ENCODE measurements around the gene NMT1. TPM values are rescaled to one million over a fixed set of nuclear protein-coding genes. Genes with fewer than 3 reads are reported as not detected.

NMT1 gene
- total RNA-seq, 1 experiment from 2014 or later, result 173 TPM

DNA sequence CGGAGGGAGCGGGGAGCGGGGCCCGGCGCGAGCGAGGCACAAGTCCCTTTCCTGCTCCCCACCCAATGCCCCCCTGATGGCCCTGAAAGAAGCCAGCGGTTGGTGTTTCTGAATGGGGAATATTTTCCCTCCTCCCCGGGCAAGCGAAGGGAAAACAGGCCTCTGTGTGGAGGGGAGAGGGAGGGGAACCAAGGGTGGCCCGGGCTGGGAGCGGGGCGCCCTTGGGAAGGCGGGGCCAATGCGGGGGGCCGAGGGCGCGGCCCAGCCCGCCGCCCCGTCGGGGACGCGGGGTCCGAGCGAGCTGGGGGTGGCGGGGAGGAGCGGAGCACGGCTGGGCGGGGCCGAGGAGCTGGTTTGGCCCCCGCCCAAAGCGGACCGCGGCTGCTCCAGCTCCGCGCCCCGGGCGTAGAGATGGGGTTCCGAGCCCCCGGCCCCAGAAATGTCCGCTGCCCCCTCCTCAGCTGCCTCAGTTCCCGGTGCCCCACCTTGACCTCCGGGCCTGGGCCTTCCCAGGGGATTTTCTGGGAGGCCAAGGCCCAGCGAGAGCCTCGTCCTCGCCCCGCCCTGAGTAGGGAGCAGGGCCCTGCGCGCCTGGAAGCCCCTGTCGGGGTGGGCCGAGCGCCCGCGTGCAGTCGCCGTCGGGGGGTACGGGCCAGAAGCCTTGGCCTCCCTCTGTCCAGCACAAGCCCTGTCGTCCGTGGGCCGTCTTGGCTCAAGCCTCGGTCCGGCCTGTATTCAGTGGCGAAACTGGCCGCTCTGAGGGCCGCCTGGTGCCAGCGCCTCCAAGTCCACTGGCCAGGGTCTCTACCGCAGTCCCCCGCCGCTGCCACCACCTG, 83.3 kb downstream of the NMT1 start:
- Histone ChIP-seq H2AFZ (ENCODE audit: low read depth, low read length, poor library complexity, severe bottlenecking) (no peak overlapping the region), H3K4me3 (replicated peaks in 1 of 2; ENCODE audit: low read depth in 1 of 2, low read length in 2 of 2) (no peak overlapping the region)

More for the DNA sequence above, 83.3 kb downstream of the NMT1 start:
- no TSS peak for BruUV-seq (replicated peaks)
- Histone ChIP-seq H4K20me1 (ENCODE audit: insufficient read depth) (no peaks in the 10 kb centered on the region; the same call in 1 of the 2 replicates), H3K4me2 (ENCODE audit: low read length) (no peak overlapping the region), H3K27me3 (ENCODE audit: insufficient read depth, low read length) (no peaks in the 10 kb centered on the region), H3K9me2 (ENCODE audit: insufficient read depth) (no peaks in the 10 kb centered on the region), H3K9ac (ENCODE audit: low read length) (no peak overlapping the region), H3K9me3 (ENCODE audit: control insufficient read depth in 1 of 2, insufficient read depth in 1 of 2, low read depth in 1 of 2, low read length in 2 of 2) (no peaks in the 10 kb centered on the region), H3K79me2 (ENCODE audit: insufficient read depth, low read length) (peaks cover 10% of the 10 kb centered on the region), H3K36me3 (ENCODE audit: control insufficient read depth in 1 of 2, insufficient read depth in 2 of 2, low read length in 2 of 2) (no peaks in the 10 kb centered on the region), H3K4me1 (ENCODE audit: control insufficient read depth in 1 of 2, insufficient read depth in 2 of 2, low read length in 2 of 2) (peaks cover 7 to 25% of the 10 kb centered on the region in 2 experiments), H3K27ac (ENCODE audit: low read depth, low read length) (no peak overlapping the region)
- ChIA-PET POLR2A (no interaction called here), RAD21 (ENCODE audit: low non-redundant PET in 1 of 2, low total read pairs in 2 of 2, uncharacterized antibody in 2 of 2, unreplicated experiment in 2 of 2) (no interaction called here), CTCF (interaction anchor here (10.2 kb wide), 1 partner anchor 8 kb away, joined by 131 read pairs; the partner anchor contains the start of gene ACBD4)
- ATAC-seq, result no peak
- TF ChIP-seq, protein P1, sequence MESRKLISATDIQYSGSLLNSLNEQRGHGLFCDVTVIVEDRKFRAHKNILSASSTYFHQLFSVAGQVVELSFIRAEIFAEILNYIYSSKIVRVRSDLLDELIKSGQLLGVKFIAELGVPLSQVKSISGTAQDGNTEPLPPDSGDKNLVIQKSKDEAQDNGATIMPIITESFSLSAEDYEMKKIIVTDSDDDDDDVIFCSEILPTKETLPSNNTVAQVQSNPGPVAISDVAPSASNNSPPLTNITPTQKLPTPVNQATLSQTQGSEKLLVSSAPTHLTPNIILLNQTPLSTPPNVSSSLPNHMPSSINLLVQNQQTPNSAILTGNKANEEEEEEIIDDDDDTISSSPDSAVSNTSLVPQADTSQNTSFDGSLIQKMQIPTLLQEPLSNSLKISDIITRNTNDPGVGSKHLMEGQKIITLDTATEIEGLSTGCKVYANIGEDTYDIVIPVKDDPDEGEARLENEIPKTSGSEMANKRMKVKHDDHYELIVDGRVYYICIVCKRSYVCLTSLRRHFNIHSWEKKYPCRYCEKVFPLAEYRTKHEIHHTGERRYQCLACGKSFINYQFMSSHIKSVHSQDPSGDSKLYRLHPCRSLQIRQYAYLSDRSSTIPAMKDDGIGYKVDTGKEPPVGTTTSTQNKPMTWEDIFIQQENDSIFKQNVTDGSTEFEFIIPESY (IDR thresholded peaks at IDR 0.05; ENCODE audit: extremely low read depth, insufficient replicate concordance, low read length), result no peak
- TF ChIP-seq SRF (IDR thresholded peaks at IDR 0.05; ENCODE audit: low read depth), result no peak
- no peak for TF ChIP-seq EZH2phosphoT487 (IDR thresholded peaks at IDR 0.05; ENCODE audit: borderline replicate concordance)
- TF ChIP-seq POLR2AphosphoS5 (IDR thresholded peaks at IDR 0.05; ENCODE audit: low read depth, low read length), result no peak
- no peak for TF ChIP-seq JUND (IDR thresholded peaks at IDR 0.05)
- TF ChIP-seq ZFX (IDR thresholded peaks at IDR 0.05), result no peak
- TF ChIP-seq, protein P2, sequence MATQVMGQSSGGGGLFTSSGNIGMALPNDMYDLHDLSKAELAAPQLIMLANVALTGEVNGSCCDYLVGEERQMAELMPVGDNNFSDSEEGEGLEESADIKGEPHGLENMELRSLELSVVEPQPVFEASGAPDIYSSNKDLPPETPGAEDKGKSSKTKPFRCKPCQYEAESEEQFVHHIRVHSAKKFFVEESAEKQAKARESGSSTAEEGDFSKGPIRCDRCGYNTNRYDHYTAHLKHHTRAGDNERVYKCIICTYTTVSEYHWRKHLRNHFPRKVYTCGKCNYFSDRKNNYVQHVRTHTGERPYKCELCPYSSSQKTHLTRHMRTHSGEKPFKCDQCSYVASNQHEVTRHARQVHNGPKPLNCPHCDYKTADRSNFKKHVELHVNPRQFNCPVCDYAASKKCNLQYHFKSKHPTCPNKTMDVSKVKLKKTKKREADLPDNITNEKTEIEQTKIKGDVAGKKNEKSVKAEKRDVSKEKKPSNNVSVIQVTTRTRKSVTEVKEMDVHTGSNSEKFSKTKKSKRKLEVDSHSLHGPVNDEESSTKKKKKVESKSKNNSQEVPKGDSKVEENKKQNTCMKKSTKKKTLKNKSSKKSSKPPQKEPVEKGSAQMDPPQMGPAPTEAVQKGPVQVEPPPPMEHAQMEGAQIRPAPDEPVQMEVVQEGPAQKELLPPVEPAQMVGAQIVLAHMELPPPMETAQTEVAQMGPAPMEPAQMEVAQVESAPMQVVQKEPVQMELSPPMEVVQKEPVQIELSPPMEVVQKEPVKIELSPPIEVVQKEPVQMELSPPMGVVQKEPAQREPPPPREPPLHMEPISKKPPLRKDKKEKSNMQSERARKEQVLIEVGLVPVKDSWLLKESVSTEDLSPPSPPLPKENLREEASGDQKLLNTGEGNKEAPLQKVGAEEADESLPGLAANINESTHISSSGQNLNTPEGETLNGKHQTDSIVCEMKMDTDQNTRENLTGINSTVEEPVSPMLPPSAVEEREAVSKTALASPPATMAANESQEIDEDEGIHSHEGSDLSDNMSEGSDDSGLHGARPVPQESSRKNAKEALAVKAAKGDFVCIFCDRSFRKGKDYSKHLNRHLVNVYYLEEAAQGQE (IDR thresholded peaks at IDR 0.05; ENCODE audit: low read depth), result no peak
- TF ChIP-seq YY1 (IDR thresholded peaks at IDR 0.05; ENCODE audit: extremely low read depth, insufficient replicate concordance, low read depth, low read length), result no peak
- no peak for TF ChIP-seq SP1 (IDR thresholded peaks at IDR 0.05; ENCODE audit: low read depth)
- no peak for TF ChIP-seq EZH2 (IDR thresholded peaks at IDR 0.05)
- no peak for TF ChIP-seq TCF7L2 (IDR thresholded peaks at IDR 0.05; ENCODE audit: borderline replicate concordance, extremely low read depth, insufficient read depth, insufficient read length)
- TF ChIP-seq, protein P3, sequence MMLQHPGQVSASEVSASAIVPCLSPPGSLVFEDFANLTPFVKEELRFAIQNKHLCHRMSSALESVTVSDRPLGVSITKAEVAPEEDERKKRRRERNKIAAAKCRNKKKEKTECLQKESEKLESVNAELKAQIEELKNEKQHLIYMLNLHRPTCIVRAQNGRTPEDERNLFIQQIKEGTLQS (IDR thresholded peaks at IDR 0.05), result no peak
- TF ChIP-seq ZNF274 (IDR thresholded peaks at IDR 0.05; ENCODE audit: low read depth, low read length), result no peak
- no peak for TF ChIP-seq SIN3A (IDR thresholded peaks at IDR 0.05; ENCODE audit: low read depth)
- TF ChIP-seq FOSL1 (IDR thresholded peaks at IDR 0.05; ENCODE audit: low read depth), result no peak
- TF ChIP-seq ELF1 (IDR thresholded peaks at IDR 0.05; ENCODE audit: borderline replicate concordance, low read depth), result no peak
- intact Hi-C loops (cut with micrococcal nuclease), result loop anchor here (5.0 kb wide), 1 partner anchor 283 kb away; no protein-coding TSS in a partner anchor
- DNase-seq (ENCODE audit: low read depth, low spot score), result no peak

Data from HCT116 (cell line).